Brain pericyte (primary cell): ENCODE measurements around the gene LY6G6D.

Source experiments
- DNase-seq: peaks from one replicate; pipeline ENCODE4 v3.0.0-alpha.2; 2012; ENCODE audit warnings: low read depth, low spot score

LY6G6D gene

GRCh38 chr6:31764198-31764597 lies 49.0 kb downstream of the LY6G6D start:
- no peak for DNase-seq

GRCh38 chr6:31765559-31765909 lies 50.4 kb downstream of the LY6G6D start:
- no peak for DNase-seq

- DNase-seq, result no peak
Observed at GRCh38 chr6:31765910-31766794, 51.0 kb downstream of the LY6G6D start.

DNA sequence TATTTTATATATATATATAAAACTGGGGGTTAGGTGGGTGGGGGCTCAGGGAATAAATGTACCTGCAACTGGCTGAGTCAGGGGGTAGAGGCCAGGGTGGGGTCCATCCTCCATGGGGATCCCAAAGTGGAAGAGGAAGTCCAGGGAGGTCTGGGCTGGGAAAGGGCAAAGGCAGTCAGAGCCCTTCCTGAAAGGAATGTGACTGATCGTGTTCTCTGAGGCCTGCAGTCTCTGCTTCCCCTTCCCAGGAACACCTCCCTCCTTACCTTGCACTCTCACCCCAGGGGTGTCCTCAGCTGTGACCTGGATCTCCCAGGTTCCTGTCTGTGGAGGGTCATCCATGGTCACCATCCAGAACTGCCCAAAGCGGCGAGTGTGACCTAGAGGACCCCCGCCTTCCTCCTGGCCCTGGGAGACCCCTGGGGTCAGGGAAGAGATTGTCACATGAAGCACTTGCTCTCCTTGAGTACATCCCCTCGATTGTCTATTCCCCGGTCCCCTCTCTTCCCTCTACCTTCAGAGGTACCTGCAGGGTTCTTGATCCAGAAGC lies 52.0 kb downstream of the LY6G6D start:
- DNase-seq, result no peak
